HG03060 (cell line): ENCODE measurements around the gene TRIM29.
"Not testable (repeated sequence)": the region's sequence is repeated elsewhere in the genome, so short reads cannot be mapped to it uniquely, and the experiment has no call there.

Source experiments
- ATAC-seq: cut with Tn5 transposase; IDR thresholded peaks from one replicate; pipeline ENCODE4 v1.9.1; 2021; ENCODE audit warnings: low read depth, moderate number of reproducible peaks; ENCODE audit not compliant: unreplicated experiment

Gene TRIM29

GRCh38 chr11:120173019-120173705 lies 35.2 kb upstream of the TRIM29 start:
- no peak for ATAC-seq

GRCh38 chr11:120172054-120172911 lies 34.4 kb upstream of the TRIM29 start:
- no peak for ATAC-seq

GRCh38 chr11:120170741-120171261 lies 32.9 kb upstream of the TRIM29 start:
- no peak for ATAC-seq

GRCh38 chr11:120169981-120170698 lies 32.2 kb upstream of the TRIM29 start:
- ATAC-seq = no peak

- no peak for ATAC-seq
Measured at GRCh38 chr11:120168960-120169681, 31.2 kb upstream of the TRIM29 start.

- no peak for ATAC-seq
Measured at GRCh38 chr11:120168108-120168959, 30.4 kb upstream of the TRIM29 start.

GRCh38 chr11:120167659-120168058 lies 29.7 kb upstream of the TRIM29 start:
- no peak for ATAC-seq

- no peak for ATAC-seq
Measured at GRCh38 chr11:120160436-120160835, 22.5 kb upstream of the TRIM29 start.

- no peak for ATAC-seq
Measured at GRCh38 chr11:120153221-120153620, 15.3 kb upstream of the TRIM29 start.

GRCh38 chr11:120151536-120151935 lies 13.6 kb upstream of the TRIM29 start:
- ATAC-seq = no peak

GRCh38 chr11:120149246-120149645 lies 11.3 kb upstream of the TRIM29 start:
- no peak for ATAC-seq

- ATAC-seq = no peak
Measured at GRCh38 chr11:120147950-120148270, 10.0 kb upstream of the TRIM29 start.

GRCh38 chr11:120147094-120147949 lies 9.4 kb upstream of the TRIM29 start:
- ATAC-seq = no peak

GRCh38 chr11:120146413-120147093 lies 8.6 kb upstream of the TRIM29 start:
- no peak for ATAC-seq

- no peak for ATAC-seq
Measured at GRCh38 chr11:120144501-120144900, 6.6 kb upstream of the TRIM29 start.

- ATAC-seq = not testable (repeated sequence)
Measured at GRCh38 chr11:120143472-120143871, 5.6 kb upstream of the TRIM29 start.

- no peak for ATAC-seq
Measured at GRCh38 chr11:120142441-120143100, 4.7 kb upstream of the TRIM29 start.
